PC-3 (cell line): Measurements from ENCODE around the gene MC1R. TPM values are rescaled to one million over a fixed set of nuclear protein-coding genes. Genes with fewer than 3 reads are reported as not detected.

Source experiments
- ATAC-seq: fragments of 200-7000 bp; cut with Tn5 transposase; 2 replicates; pipeline ENCODE4 v1.9.1; 2020; ENCODE audit warnings: mild to moderate bottlenecking, moderate library complexity
- BruUV-seq: library from RNA; stranded (reverse); fragments of 400-500 nt; replicated peaks from 2 replicates; lab custom pipeline; 2021; lab: Mats Ljungman, UMichigan
- CTCF ChIA-PET: fragments of 300-600 bp; sonication (Branson Sonifier 250); formaldehyde crosslinking; loops from one replicate; lab custom pipeline; 2022; ENCODE audit warnings: antibody characterized with exemption; lab: Charles Lee
- POLR2A ChIA-PET: fragments of 300-600 bp; sonication (Branson Sonifier 250); formaldehyde crosslinking; loops from one replicate; lab custom pipeline; 2022; ENCODE audit warnings: antibody characterized with exemption; ENCODE audit not compliant: unreplicated experiment; lab: Charles Lee
- DNase-seq: peaks from one replicate; pipeline ENCODE4 v3.0.0-alpha.2; 2015
- H2AFZ ChIP-seq: fragments of 300-600 bp; sonication (generic); 2 replicates; pipeline ENCODE4 v1.6.0; 2016; ENCODE audit warnings: antibody characterized with exemption, low read length
- H3F3A ChIP-seq: fragments of 300-600 bp; sonication (generic); one replicate; pipeline ENCODE4 v1.6.0; 2017; ENCODE audit warnings: antibody characterized with exemption, low read length, control low read depth, mild to moderate bottlenecking; ENCODE audit not compliant: unreplicated experiment
- H3K27ac ChIP-seq: fragments of 300-600 bp; sonication (generic); 2 replicates; pipeline ENCODE4 v1.5.1; 2016; ENCODE audit warnings: mild to moderate bottlenecking, low read length
- H3K27me3 ChIP-seq: fragments of 300-600 bp; sonication (generic); 2 replicates; pipeline ENCODE4 v1.6.1; 2016; ENCODE audit warnings: low read length, mixed read lengths
- H3K36me3 ChIP-seq: fragments of 300-600 bp; sonication (generic); 2 replicates; pipeline ENCODE4 v1.6.1; 2016; ENCODE audit warnings: low read depth, mixed run types, low read length, mixed read lengths
- H3K4me1 ChIP-seq: fragments of 300-600 bp; sonication (generic); 2 replicates; pipeline ENCODE4 v1.5.1; 2016; ENCODE audit warnings: low read length; ENCODE audit not compliant: insufficient read depth
- H3K4me2 ChIP-seq: fragments of 300-600 bp; sonication (generic); 2 replicates; pipeline ENCODE4 v1.6.0; 2016; ENCODE audit warnings: low read length
- H3K4me3 ChIP-seq: fragments of 300-600 bp; sonication (generic); 2 replicates; pipeline ENCODE4 v1.5.1; 2016; ENCODE audit warnings: mild to moderate bottlenecking, low read length, mixed read lengths
- H3K79me2 ChIP-seq: fragments of 300-600 bp; sonication (generic); 2 replicates; pipeline ENCODE4 v1.6.1; 2017; ENCODE audit warnings: low read length, mixed read lengths
- H3K9ac ChIP-seq: fragments of 300-600 bp; sonication (generic); 2 replicates; pipeline ENCODE4 v1.6.0; 2016; ENCODE audit warnings: mild to moderate bottlenecking, low read length
- H3K9me2 ChIP-seq: fragments of 300-600 bp; sonication (generic); replicated peaks from 2 replicates; pipeline ENCODE4 v1.6.1; 2016; ENCODE audit warnings: mixed run types, low read length, mixed read lengths
- H3K9me3 ChIP-seq: fragments of 300-600 bp; sonication (generic); 2 replicates; pipeline ENCODE4 v1.6.1; 2016; ENCODE audit warnings: low read length, mixed read lengths
- H4K20me1 ChIP-seq: fragments of 300-600 bp; sonication (generic); 2 replicates; pipeline ENCODE4 v1.6.1; 2016; ENCODE audit warnings: low read length, mixed read lengths
- EZH2 ChIP-seq: fragments of 300-600 bp; sonication (generic); IDR thresholded peaks from one replicate; pipeline ENCODE4 v1.6.1; 2017; ENCODE audit warnings: antibody characterized with exemption, mild to moderate bottlenecking, low read length; ENCODE audit not compliant: unreplicated experiment
- EZH2phosphoT487 ChIP-seq: fragments of 300-600 bp; sonication (generic); IDR thresholded peaks from 2 replicates; pipeline ENCODE4 v1.6.1; 2018; ENCODE audit warnings: mild to moderate bottlenecking, antibody characterized with exemption, low read length, borderline replicate concordance
- intact Hi-C: fragments of 100-400 bp; cut with micrococcal nuclease; formaldehyde crosslinking; loops from 2 replicates; pipeline ENCODE4 v1.9.0; 2023
- total RNA-seq: library from RNA; depleted of rRNA; stranded (reverse); fragments of >200 nt; gene quantifications from 2 replicates; pipeline ENCODE4 v1.2.3, GENCODE V29; 2014
- TF ChIP-seq, protein P1 (sequence below): fragments of 300-600 bp; sonication (generic); conservative IDR thresholded peaks from 2 replicates; pipeline ENCODE4 v1.5.1; 2017; ENCODE audit warnings: antibody characterized with exemption, low read depth, mild to moderate bottlenecking, low read length

Gene MC1R
- total RNA-seq, 1 experiment from 2014 or later: 4.2 TPM

DNA sequence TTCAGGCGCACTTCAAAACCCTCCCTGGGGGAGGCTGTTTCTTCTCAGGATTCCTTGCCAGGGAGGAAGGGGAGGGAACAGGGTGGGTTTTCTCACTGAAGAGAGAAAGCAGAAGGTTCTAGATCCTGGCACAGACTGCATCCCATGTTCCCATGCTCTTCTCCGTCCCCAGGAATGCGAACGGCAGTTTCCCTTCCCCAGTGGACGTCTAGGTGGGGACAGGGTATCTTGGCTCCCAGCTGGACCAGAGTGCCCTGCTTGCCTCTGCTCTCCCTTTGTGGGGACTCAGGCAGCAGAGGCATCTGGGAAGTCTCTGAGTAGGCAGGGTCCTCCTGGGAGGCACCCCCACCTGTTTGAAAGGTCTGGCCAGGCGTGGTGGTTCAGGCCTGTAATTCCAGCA, 48.2 kb upstream of the MC1R start:
- intact Hi-C loops: loop anchor here (5.0 kb wide), 1 partner anchor 168 kb away; the partner anchor contains the start of gene SPATA2L
- POLR2A ChIA-PET: no interaction called here
- no peak overlapping the region for H3K4me2 ChIP-seq
- H3K4me3 ChIP-seq: no peak overlapping the region
- no peaks in the 10 kb centered on the region for H3K9me2 ChIP-seq
- H3K79me2 ChIP-seq: peaks cover 18% of the 10 kb centered on the region
- no peaks in the 10 kb centered on the region for H3K27me3 ChIP-seq
- TF ChIP-seq EZH2: no peak
- no peak for TF ChIP-seq EZH2phosphoT487
- TF ChIP-seq, protein P1, sequence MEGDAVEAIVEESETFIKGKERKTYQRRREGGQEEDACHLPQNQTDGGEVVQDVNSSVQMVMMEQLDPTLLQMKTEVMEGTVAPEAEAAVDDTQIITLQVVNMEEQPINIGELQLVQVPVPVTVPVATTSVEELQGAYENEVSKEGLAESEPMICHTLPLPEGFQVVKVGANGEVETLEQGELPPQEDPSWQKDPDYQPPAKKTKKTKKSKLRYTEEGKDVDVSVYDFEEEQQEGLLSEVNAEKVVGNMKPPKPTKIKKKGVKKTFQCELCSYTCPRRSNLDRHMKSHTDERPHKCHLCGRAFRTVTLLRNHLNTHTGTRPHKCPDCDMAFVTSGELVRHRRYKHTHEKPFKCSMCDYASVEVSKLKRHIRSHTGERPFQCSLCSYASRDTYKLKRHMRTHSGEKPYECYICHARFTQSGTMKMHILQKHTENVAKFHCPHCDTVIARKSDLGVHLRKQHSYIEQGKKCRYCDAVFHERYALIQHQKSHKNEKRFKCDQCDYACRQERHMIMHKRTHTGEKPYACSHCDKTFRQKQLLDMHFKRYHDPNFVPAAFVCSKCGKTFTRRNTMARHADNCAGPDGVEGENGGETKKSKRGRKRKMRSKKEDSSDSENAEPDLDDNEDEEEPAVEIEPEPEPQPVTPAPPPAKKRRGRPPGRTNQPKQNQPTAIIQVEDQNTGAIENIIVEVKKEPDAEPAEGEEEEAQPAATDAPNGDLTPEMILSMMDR: no peak
- peaks cover 11% of the 10 kb centered on the region for H4K20me1 ChIP-seq
- ATAC-seq (no peak), DNase-seq (no peak)
- CTCF ChIA-PET: no interaction called here
- H3K36me3 ChIP-seq: peaks cover 12% of the 10 kb centered on the region
- peaks cover 17% of the 10 kb centered on the region for H3K4me1 ChIP-seq
- H3K9me3 ChIP-seq: no peaks in the 10 kb centered on the region
- BruUV-seq: no TSS peak
- H3K9ac ChIP-seq: no peak overlapping the region
- H3F3A ChIP-seq: no peaks in the 10 kb centered on the region
- H2AFZ ChIP-seq: no peak overlapping the region
- no peak overlapping the region for H3K27ac ChIP-seq

- Histone ChIP-seq H3K9me2 (no peaks in the 10 kb centered on the region), H3K27ac (no peak overlapping the region), H2AFZ (no peak overlapping the region), H3K27me3 (no peaks in the 10 kb centered on the region), H3K4me1 (peaks cover 17% of the 10 kb centered on the region), H3K36me3 (peaks cover 18% of the 10 kb centered on the region), H3F3A (no peaks in the 10 kb centered on the region), H4K20me1 (peaks cover 18% of the 10 kb centered on the region), H3K4me3 (no peak overlapping the region), H3K79me2 (peaks cover 28% of the 10 kb centered on the region), H3K9me3 (no peaks in the 10 kb centered on the region), H3K9ac (no peak overlapping the region), H3K4me2 (peak overlapping the region; percentile 97; the same call in 1 of the 2 replicates)
- TF ChIP-seq EZH2phosphoT487: no peak
- no peak for TF ChIP-seq EZH2
- ChIA-PET CTCF (no interaction called here), POLR2A (no interaction called here)
- no peak for DNase-seq
- BruUV-seq: no TSS peak
- intact Hi-C loops: loop anchor here (5.0 kb wide), 1 partner anchor 170 kb away; the partner anchor contains the start of gene SPATA2L
- ATAC-seq: no peak
Observed at GRCh38 chr16:89871895-89872294, 46.8 kb upstream of the MC1R start.

- H3K4me1 ChIP-seq: peaks cover 17% of the 10 kb centered on the region
- peak; percentile 78 for DNase-seq
- BruUV-seq: no TSS peak
- no peaks in the 10 kb centered on the region for H3K27me3 ChIP-seq
- H3K9me3 ChIP-seq: no peaks in the 10 kb centered on the region
- peak within 1 kb of the TSS; percentile 84 for H2AFZ ChIP-seq
- ATAC-seq: peak; percentile 48
- peak within 1 kb of the TSS; percentile 97 for H3K9ac ChIP-seq
- H3K36me3 ChIP-seq: peaks cover 14% of the 10 kb centered on the region
- no peaks in the 10 kb centered on the region for H3F3A ChIP-seq
- TF ChIP-seq, protein P1: no peak
- TF ChIP-seq EZH2 (no peak), EZH2phosphoT487 (no peak)
- intact Hi-C loops: loop anchor here (5.0 kb wide), 1 partner anchor 171 kb away; the partner anchor contains the start of gene SPATA2L
- H3K4me2 ChIP-seq: peak within 1 kb of the TSS; percentile 97
- H3K4me3 ChIP-seq: peak within 1 kb of the TSS; percentile 79
- POLR2A ChIA-PET: interaction anchor here (0.6 to 1.2 kb wide), 6 partner anchors 10 to 175 kb away, joined by 4 to 24 read pairs (median 6); no protein-coding TSS in a partner anchor
- no peaks in the 10 kb centered on the region for H3K9me2 ChIP-seq
- peak within 1 kb of the TSS; percentile 98 for H3K27ac ChIP-seq
- H4K20me1 ChIP-seq: peaks cover 23% of the 10 kb centered on the region
- CTCF ChIA-PET: no interaction called here
- peaks cover 40% of the 10 kb centered on the region for H3K79me2 ChIP-seq
Observed at GRCh38 chr16:89873109-89873971, 45.3 kb upstream of the MC1R start, which contains the start of gene TCF25. TCF25 (plus strand) TSS chr16:89873592; CDS start chr16:89873668, 76 bp downstream.
